HepG2 (cell line): Measurements from ENCODE around the gene IL4I1.

Experiments
- CTCF ChIP-seq: sonication (generic); formaldehyde crosslinking; IDR thresholded peaks from 2 replicates; pipeline ENCODE4 v1.5.0; 2020; ENCODE audit warnings: mild to moderate bottlenecking, missing genetic modification reagents, moderate library complexity
- DR1 ChIP-seq: sonication (generic); formaldehyde crosslinking; IDR thresholded peaks from 2 replicates; pipeline ENCODE4 v1.8.0; 2021; ENCODE audit warnings: mild to moderate bottlenecking, missing genetic modification reagents, inconsistent platforms
- POLR2A ChIP-seq, 2 experiments: IDR thresholded peaks; 2 replicates each; pipeline ENCODE4 v1.6.1; 2011; ENCODE audit warnings: low read depth in 2 of 2, low read length in 2 of 2, mild to moderate bottlenecking in 1 of 2, moderate library complexity in 1 of 2; ENCODE audit not compliant: insufficient read depth in 1 of 2
- RAD21 ChIP-seq: fragments of 450-650 bp; formaldehyde crosslinking; IDR thresholded peaks from 2 replicates; pipeline ENCODE4 v1.5.0; 2020; ENCODE audit warnings: mild to moderate bottlenecking
- ZNF503 ChIP-seq: sonication (generic); formaldehyde crosslinking; IDR thresholded peaks from 2 replicates; pipeline ENCODE4 v1.4.0; 2020; ENCODE audit warnings: missing genetic modification reagents
- ZNF550 ChIP-seq: sonication (generic); formaldehyde crosslinking; IDR thresholded peaks from 2 replicates; pipeline ENCODE4 v1.4.0; 2020; ENCODE audit warnings: mild to moderate bottlenecking, missing genetic modification reagents, borderline replicate concordance

- no peak for TF ChIP-seq ZNF503 (CRISPR knock-in tag)
- TF ChIP-seq ZNF550 (CRISPR knock-in tag) = no peak
- TF ChIP-seq DR1 = no peak
- TF ChIP-seq CTCF (CRISPR knock-in tag) = no peak
- TF ChIP-seq RAD21 (CRISPR knock-in tag) = no peak
- TF ChIP-seq POLR2A (IDR thresholded peaks at IDR 0.05; ENCODE audit: insufficient read depth in 1 of 2, low read depth in 2 of 2, low read length in 2 of 2) = peak; percentile 11 to 66; a peak in 2 of 4 replicates
Observed at GRCh38 chr19:49875857-49876421, 20.7 kb downstream of the IL4I1 start.
